LNCAP (cell line): ENCODE measurements around the gene FMNL2.

Source experiments
- CTCF ChIP-seq: fragments of 450-650 bp; IDR thresholded peaks from 2 replicates; pipeline ENCODE4 v1.5.1; 2017; ENCODE audit warnings: mild to moderate bottlenecking

FMNL2 gene

GRCh38 chr2:152558158-152558984 is 223.4 kb downstream of the FMNL2 start:
- no peak for TF ChIP-seq CTCF

GRCh38 chr2:152559008-152559407 is 224.0 kb downstream of the FMNL2 start:
- TF ChIP-seq CTCF, result no peak

GRCh38 chr2:152560166-152560565 is 225.2 kb downstream of the FMNL2 start:
- no peak for TF ChIP-seq CTCF

- TF ChIP-seq CTCF, result no peak
These were observed 226.1 kb downstream of the FMNL2 start for GRCh38 chr2:152560873-152561595.

- TF ChIP-seq CTCF, result no peak
These were observed 227.4 kb downstream of the FMNL2 start for GRCh38 chr2:152562198-152562884.

GRCh38 chr2:152563764-152564163 is 228.8 kb downstream of the FMNL2 start:
- no peak for TF ChIP-seq CTCF

- TF ChIP-seq CTCF, result no peak
These were observed 230.0 kb downstream of the FMNL2 start for GRCh38 chr2:152564754-152565551.
